Pons (tissue), 1 donor: ENCODE measurements around the gene GMEB2.
"Not testable (repeated sequence)": the region's sequence is repeated elsewhere in the genome, so short reads cannot be mapped to it uniquely, and the experiment has no call there.

Source experiments
- DNase-seq: peaks from one replicate; pipeline ENCODE4 v3.0.0-alpha.2; 2016; ENCODE audit warnings: low spot score

GMEB2 gene

DNA sequence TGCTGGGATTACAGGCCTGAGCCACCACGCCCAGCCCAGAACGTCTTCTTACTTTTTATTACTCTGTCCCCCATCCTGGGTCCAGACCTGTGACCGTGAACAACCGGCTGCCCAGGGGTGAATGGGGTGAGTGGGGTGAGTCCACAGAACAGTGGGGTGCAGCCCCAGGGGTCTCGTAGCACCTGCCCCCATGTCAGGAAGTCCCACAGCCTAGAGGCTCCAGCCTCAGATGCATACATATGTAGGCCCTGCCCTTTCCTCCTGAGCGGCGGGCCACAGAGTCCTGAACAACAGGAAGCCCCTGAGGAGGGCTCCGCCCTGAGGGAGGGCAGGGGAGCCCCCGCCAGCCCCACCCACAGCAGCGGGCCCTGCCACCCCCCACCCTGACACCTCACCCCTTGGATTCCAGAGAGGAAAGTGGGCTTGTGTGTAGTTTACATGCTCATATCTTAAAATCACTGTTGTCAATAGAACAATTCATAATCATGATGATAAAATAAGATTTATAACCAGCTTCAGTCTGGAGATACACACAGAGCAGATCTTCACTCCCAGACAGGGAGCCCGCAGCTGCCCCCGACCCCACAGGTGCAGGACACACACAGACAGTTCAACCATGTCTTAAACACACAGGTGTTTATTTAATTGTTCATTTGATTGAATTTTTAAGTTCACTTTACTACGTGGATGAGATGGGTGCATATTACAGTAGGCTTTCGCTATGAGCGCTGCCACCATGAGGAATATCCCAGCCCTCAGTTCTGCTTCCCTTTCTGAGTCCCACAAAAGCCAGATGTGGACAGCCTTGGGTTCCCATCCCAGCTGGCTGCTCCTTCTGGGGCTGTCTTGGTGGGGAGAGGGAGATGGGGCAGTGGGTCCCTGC lies 12.4 kb upstream of the GMEB2 start:
- DNase-seq = no peak

DNA sequence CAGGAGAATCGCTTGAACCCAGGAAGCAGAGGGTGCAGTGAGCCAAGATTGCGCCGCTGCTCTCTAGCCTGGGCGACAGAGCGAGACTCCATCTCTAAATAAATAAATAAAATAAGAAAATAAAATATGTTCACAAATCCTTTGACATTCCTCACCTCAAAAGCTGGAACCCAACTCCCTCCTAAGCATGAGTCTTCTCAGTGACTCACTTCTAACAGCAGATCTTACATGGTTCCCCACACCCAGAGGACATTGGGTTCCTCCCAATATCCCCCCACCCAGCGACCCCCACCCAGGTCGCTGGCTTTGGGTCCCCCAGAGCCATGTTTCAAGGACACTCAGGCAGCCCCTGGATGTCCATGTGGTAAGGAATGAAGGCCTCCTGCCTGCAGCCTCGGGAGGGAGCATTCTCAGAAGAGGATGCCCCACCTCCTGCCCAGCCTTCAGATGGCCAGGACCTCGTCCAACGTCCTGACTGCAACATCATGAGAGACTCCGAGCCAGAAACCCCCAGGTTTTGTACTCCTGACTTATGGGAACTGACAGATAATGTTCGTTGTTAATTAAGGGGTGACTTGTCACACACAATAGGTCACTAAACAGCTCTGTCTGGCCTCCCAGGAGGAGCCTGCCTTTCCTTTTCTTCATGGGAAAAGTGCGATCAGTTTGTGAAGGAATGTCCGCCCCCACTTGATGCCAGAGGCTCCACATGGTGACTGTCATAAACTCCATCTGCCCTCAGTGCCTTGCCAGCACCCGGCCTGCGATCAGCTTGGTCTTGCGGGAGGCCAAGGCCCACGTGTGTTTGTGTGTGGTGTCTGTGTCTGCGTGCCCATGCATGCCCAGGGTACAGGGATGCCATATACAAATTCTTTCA lies 10.1 kb upstream of the GMEB2 start:
- DNase-seq = no peak

- DNase-seq = no peak
Measured at GRCh38 chr20:63635431-63636141, 8.7 kb upstream of the GMEB2 start.

GRCh38 chr20:63633732-63634131 lies 6.8 kb upstream of the GMEB2 start:
- no peak for DNase-seq

GRCh38 chr20:63631426-63631825 lies 4.5 kb upstream of the GMEB2 start:
- not testable (repeated sequence) for DNase-seq

GRCh38 chr20:63630956-63631355 lies 4.1 kb upstream of the GMEB2 start:
- not testable (repeated sequence) for DNase-seq

- DNase-seq = peak; percentile 34
Measured at GRCh38 chr20:63628246-63628975, 1.5 kb upstream of the GMEB2 start.

DNA sequence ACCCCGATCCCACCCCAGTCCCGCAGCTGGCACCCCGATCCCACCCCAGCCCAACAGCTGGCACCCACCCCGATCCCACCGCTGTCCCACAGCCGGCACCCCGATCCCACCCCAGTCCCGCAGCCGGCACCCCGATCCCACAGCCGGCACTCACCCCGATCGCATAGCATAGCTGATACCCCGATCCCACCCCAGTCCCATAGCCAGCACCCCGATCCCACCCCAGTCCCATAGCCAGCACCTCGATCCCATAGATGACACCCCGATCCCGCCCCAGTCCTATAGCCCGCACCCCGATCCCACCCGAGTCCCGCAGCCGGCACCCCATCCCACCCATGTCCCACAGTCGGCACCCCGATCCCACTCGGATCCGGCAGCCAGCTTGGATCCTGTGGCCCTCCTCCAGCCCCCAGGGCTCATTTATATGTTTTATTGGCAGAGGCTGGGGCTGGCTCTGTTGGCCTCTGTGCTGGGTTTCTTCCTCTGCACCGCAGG lies 897 bp upstream of the GMEB2 start:
- no peak for DNase-seq

DNA sequence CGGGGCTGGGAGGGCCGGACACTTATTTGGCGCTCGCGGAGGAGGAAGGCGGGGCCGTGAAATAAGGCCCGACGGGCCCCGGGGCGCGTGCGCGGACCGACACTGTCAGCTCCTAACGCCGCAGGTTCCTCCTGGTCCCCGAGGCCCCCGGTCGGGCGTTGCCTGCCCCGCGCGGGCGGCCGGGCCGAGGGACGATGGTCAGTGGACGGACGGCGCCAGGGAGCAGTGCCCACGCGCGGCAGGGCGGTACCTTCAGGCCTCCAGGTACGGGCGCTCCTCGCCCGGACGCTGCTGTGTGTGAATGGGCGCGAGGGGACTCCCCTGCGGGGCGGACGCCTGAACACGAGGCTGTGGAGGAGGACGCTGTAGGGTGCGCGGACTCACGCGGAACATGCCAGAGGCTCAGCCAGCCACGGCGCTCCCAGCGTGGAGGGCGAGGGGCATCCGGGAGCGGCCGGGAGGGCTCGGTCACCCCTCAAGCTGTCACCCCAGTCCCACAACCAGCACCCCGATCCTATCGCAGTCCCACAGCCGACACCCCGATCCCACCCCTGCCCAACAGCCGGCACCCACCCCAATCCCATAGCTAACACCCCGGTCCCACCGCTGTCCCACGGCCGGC lies 339 bp upstream of the GMEB2 start:
- DNase-seq = peak; percentile 89

- no peak for DNase-seq
Measured at GRCh38 chr20:63625771-63626423, 1.0 kb downstream of the GMEB2 start.

DNA sequence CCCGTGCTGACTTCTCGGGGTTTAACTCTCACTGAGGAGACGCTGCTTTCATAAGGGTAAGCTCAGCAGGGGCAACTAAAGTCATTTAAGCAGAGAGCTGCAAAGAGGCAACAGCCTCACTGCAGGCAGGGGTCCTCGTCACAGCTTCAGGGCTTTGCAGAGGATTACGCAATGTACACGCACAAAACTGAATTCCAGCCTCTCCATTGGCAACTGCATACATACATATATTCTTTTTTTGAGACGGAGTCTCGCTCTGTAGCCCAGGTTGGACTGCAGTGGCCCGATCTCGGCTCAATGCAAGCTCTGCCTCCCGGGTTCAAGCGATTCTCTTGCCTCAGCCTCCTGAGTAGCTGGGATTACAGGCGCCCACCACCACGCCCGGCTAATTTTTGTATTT lies 2.4 kb downstream of the GMEB2 start:
- DNase-seq = no peak

GRCh38 chr20:63622732-63623131 lies 4.2 kb downstream of the GMEB2 start:
- no peak for DNase-seq

- no peak for DNase-seq
Measured at GRCh38 chr20:63622096-63622495, 4.8 kb downstream of the GMEB2 start.

DNA sequence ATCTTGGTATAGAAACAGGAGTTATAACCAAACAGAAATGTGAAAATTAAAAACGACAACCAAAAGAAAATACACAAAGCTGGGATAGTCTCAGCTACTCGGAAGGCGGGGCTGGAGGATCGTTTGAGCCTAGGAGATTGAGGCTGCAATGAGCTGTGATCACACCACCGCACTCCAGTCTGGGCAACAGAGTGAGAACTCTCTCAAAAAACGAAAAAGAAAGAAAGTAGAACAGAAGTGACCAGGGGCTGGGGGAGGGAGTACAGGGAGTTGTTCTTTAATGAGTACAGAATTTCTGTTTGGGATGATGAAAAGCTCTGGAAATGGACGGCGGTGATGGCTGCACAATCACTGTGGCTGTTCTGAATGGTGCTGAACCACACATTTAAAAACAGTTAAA lies 5.9 kb downstream of the GMEB2 start:
- no peak for DNase-seq

- no peak for DNase-seq
Measured at GRCh38 chr20:63619505-63619904, 7.4 kb downstream of the GMEB2 start.

DNA sequence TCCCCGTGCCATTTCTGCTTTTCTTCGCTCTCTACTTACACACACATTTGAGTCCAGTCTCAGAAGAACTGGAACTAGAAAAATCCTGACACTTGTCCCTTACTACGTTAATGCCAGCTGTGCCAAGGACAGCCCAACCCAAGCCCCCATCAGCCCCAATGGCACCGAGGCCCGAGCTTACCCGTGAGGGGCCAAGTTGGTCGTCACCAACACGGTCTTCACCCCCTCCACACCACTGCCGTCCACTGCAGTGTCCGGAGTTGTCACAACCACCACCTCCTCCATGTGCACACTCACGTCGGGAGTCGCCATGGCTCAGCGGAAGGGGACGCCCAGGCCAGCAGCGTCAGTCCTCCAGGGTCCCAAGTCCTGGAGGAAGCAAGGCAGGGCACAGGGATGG lies 7.8 kb downstream of the GMEB2 start:
- DNase-seq = no peak

- no peak for DNase-seq
Measured at GRCh38 chr20:63618291-63618980, 8.5 kb downstream of the GMEB2 start.

GRCh38 chr20:63617876-63618265 lies 9.0 kb downstream of the GMEB2 start:
- DNase-seq = no peak

DNA sequence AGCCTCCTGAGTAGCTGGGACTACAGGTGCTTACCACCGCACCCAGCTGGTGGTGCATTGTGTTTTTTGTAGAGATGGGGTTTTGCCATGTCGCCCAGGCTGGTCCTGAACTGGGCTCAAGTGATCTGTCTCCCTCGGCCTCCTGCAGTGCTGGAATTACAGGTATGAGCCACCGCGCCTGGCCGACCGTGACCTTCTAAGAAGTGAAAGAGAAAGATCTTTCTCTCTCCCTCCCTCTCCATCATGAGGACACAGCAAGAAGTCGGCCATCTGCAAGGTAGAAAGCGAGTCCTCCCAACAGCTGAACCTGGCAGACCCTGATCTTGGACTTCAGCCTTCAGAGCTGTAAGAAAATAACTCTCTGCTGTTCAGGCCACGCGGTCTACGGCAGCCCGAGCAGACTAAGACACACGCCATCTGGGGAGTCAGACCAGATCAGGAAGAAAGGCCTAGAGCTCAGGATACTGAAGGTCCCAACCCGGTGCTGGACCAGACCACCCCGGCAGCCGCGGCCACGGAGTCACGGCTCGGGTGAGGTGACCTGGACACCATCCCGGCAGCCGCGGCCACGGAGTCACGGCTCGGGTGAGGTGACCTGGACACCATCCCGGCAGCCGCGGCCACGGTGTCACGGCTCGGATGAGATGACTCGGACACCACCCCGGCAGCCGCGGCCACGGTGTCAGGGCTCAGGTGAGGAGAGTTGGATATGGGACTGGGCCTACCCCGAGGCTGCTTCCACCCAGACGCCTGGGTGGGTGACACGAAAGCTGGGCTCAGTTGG lies 9.6 kb downstream of the GMEB2 start:
- DNase-seq = no peak
